Raji (cell line): ENCODE results near the gene IQCE.

Experiments
- POLR2A ChIP-seq: IDR thresholded peaks from 2 replicates; pipeline ENCODE4 v1.6.1; 2011; ENCODE audit warnings: low read depth, low read length, control low read depth; ENCODE audit not compliant: insufficient read depth

IQCE gene

GRCh38 chr7:2566890-2567678, 8.3 kb downstream of the IQCE start:
- no peak for TF ChIP-seq POLR2A

GRCh38 chr7:2567679-2568278, 9.0 kb downstream of the IQCE start:
- no peak for TF ChIP-seq POLR2A

GRCh38 chr7:2568521-2569223, 9.9 kb downstream of the IQCE start:
- TF ChIP-seq POLR2A, result no peak

GRCh38 chr7:2569421-2569820, 10.6 kb downstream of the IQCE start:
- no peak for TF ChIP-seq POLR2A

- TF ChIP-seq POLR2A, result no peak
These were observed 11.2 kb downstream of the IQCE start for GRCh38 chr7:2570021-2570420.

- TF ChIP-seq POLR2A, result no peak
These were observed 12.6 kb downstream of the IQCE start for GRCh38 chr7:2571409-2571808.

GRCh38 chr7:2572101-2572842, 13.5 kb downstream of the IQCE start:
- no peak for TF ChIP-seq POLR2A

- TF ChIP-seq POLR2A, result no peak
These were observed 15.0 kb downstream of the IQCE start for GRCh38 chr7:2573761-2574160.

- no peak for TF ChIP-seq POLR2A
These were observed 16.4 kb downstream of the IQCE start for GRCh38 chr7:2575046-2575732.

GRCh38 chr7:2575733-2576340, 17.1 kb downstream of the IQCE start:
- no peak for TF ChIP-seq POLR2A

- no peak for TF ChIP-seq POLR2A
These were observed 18.1 kb downstream of the IQCE start for GRCh38 chr7:2576742-2577491.

GRCh38 chr7:2577914-2578680, 19.3 kb downstream of the IQCE start:
- TF ChIP-seq POLR2A, result no peak

- no peak for TF ChIP-seq POLR2A
These were observed 21.9 kb downstream of the IQCE start for GRCh38 chr7:2580636-2581035.
